Stimulated activated CD4-positive, alpha-beta T cell treated with anti-CD3 and anti-CD28 coated beads, Interleukin-4, amount 100 ng/mL, for 24 hours (primary cell): ENCODE measurements around the gene TRAPPC8.

ENCODE experiments used
- DNase-seq: peaks from one replicate; pipeline ENCODE4 v3.0.0-alpha.2; 2020

The TRAPPC8 gene

GRCh38 chr18:31791817-31792579 lies 150.9 kb downstream of the TRAPPC8 start:
- DNase-seq = no peak

- no peak for DNase-seq
Measured at GRCh38 chr18:31789409-31789808, 153.5 kb downstream of the TRAPPC8 start.

DNA sequence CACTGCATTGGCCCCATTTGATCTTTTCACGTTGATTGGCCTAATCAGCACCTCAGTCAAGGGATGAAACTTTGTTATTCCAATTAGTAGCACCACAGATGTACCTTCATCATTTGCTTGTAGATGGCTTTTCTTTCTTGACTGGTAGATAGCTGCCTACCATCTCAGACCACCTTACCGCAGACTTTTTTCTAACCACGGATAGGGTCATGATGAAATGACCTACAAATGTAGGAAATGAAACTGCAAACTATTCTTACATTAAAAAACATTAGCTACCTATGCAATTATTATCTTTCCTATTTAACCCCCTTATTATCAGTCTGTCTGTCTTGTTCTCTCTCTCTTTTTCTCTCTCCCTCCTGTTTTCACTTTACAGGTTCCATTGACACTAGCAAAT lies 159.9 kb downstream of the TRAPPC8 start:
- DNase-seq = no peak
